NT2/D1 (cell line): Measurements from ENCODE around the gene WBP2NL.

Experiments
- YY1 ChIP-seq: IDR thresholded peaks from 2 replicates; pipeline ENCODE4 v1.6.1; 2011; ENCODE audit not compliant: insufficient read length, insufficient read depth
- ZNF274 ChIP-seq: IDR thresholded peaks from 2 replicates; pipeline ENCODE4 v1.6.1; 2011; ENCODE audit warnings: mild to moderate bottlenecking, low read depth, low read length

GRCh38 chr22:42070517-42071422 lies 72.2 kb downstream of the WBP2NL start, which contains the start of gene NAGA:
- no peak for TF ChIP-seq YY1
- TF ChIP-seq ZNF274, result no peak
